OCI-LY3 (cell line): ENCODE measurements around the gene TUBB8.

Experiments
- H2AFZ ChIP-seq: fragments of 200-600, 300-600 bp; shearing (Covaris generic); 2 replicates; pipeline ENCODE4 v1.6.0; 2014; ENCODE audit warnings: antibody characterized with exemption, low read depth, low read length
- H3K27ac ChIP-seq: fragments of 200-600, 300-600 bp; sonication (generic); 2 replicates; pipeline ENCODE4 v1.5.1; 2014; ENCODE audit warnings: mild to moderate bottlenecking, low read length, moderate library complexity, mixed read lengths
- H3K27me3 ChIP-seq: fragments of 200-600, 300-600 bp; sonication (generic); 2 replicates; pipeline ENCODE4 v1.6.1; 2014; ENCODE audit warnings: low read depth, low read length, mixed read lengths
- H3K36me3 ChIP-seq: fragments of 200-600, 300-600 bp; sonication (generic); replicated peaks from 2 replicates; pipeline ENCODE3; 2014; ENCODE audit warnings: low read depth, low read length, mixed read lengths
- H3K4me1 ChIP-seq: fragments of 300-600, 200-600 bp; sonication (generic); 2 replicates; pipeline ENCODE4 v1.6.1; 2014; ENCODE audit warnings: low read length, mixed read lengths
- H3K4me2 ChIP-seq: fragments of 200-600, 300-600 bp; sonication (generic); 2 replicates; pipeline ENCODE4 v1.6.1; 2014; ENCODE audit warnings: low read length, mixed read lengths
- H3K4me3 ChIP-seq: fragments of 300-600, 200-600 bp; sonication (generic); 2 replicates; pipeline ENCODE4 v1.5.1; 2014; ENCODE audit warnings: antibody characterized with exemption, mild to moderate bottlenecking, low read length, moderate library complexity
- H3K79me2 ChIP-seq: fragments of 300-600, 200-600 bp; shearing (Covaris generic); 2 replicates; pipeline ENCODE4 v1.6.1; 2014; ENCODE audit warnings: mild to moderate bottlenecking, low read length, mixed read lengths
- H3K9ac ChIP-seq: fragments of 300-600, 200-600 bp; shearing (Covaris generic); 2 replicates; pipeline ENCODE4 v1.6.0; 2014; ENCODE audit warnings: mild to moderate bottlenecking, low read length, moderate library complexity
- H3K9me3 ChIP-seq: fragments of 200-600, 300-600 bp; shearing (Covaris generic); 2 replicates; pipeline ENCODE4 v1.6.1; 2014; ENCODE audit warnings: low read length, mixed read lengths; ENCODE audit not compliant: insufficient read depth
- H4K20me1 ChIP-seq: fragments of 200-600, 300-600 bp; sonication (generic); 2 replicates; pipeline ENCODE4 v1.6.1; 2016; ENCODE audit warnings: low read length, mixed read lengths; ENCODE audit not compliant: insufficient read depth
- CTCF ChIP-seq: fragments of 200-600, 300-600 bp; sonication (generic); IDR thresholded peaks from 2 replicates; pipeline ENCODE4 v1.5.1; 2014; ENCODE audit warnings: antibody characterized with exemption, low read length, low read depth
- EZH2phosphoT487 ChIP-seq: fragments of 200-600 bp; shearing (Covaris generic); IDR thresholded peaks from 2 replicates; pipeline ENCODE4 v1.6.1; 2018; ENCODE audit warnings: antibody characterized with exemption, mixed run types, low read depth

Gene TUBB8

GRCh38 chr10:92846-93245 is 43.8 kb upstream of the TUBB8 start:
- no peak for TF ChIP-seq CTCF
- TF ChIP-seq EZH2phosphoT487, result no peak
- Histone ChIP-seq H3K27me3 (no peaks in the 10 kb centered on the region), H3K79me2 (no peaks in the 10 kb centered on the region), H4K20me1 (no peaks in the 10 kb centered on the region), H2AFZ (no peak overlapping the region), H3K4me3 (no peak overlapping the region), H3K36me3 (no peaks in the 10 kb centered on the region), H3K9ac (no peak overlapping the region), H3K4me2 (no peak overlapping the region), H3K9me3 (no peaks in the 10 kb centered on the region; the same call in 1 of the 2 replicates), H3K27ac (no peak overlapping the region), H3K4me1 (no peaks in the 10 kb centered on the region)

GRCh38 chr10:92153-92552 is 43.1 kb upstream of the TUBB8 start:
- H3K9ac ChIP-seq, result no peak overlapping the region
- no peak overlapping the region for H2AFZ ChIP-seq
- no peaks in the 10 kb centered on the region for H4K20me1 ChIP-seq
- H3K9me3 ChIP-seq, result no peaks in the 10 kb centered on the region; the same call in 1 of the 2 replicates
- TF ChIP-seq CTCF, result no peak
- no peak for TF ChIP-seq EZH2phosphoT487
- no peaks in the 10 kb centered on the region for H3K4me1 ChIP-seq
- no peaks in the 10 kb centered on the region for H3K27me3 ChIP-seq
- H3K79me2 ChIP-seq, result no peaks in the 10 kb centered on the region
- H3K4me3 ChIP-seq, result no peak overlapping the region
- H3K27ac ChIP-seq, result no peak overlapping the region
- no peak overlapping the region for H3K4me2 ChIP-seq
- H3K36me3 ChIP-seq, result no peaks in the 10 kb centered on the region

- H3K4me3 ChIP-seq, result no peak overlapping the region
- H3K36me3 ChIP-seq, result no peaks in the 10 kb centered on the region
- H3K9ac ChIP-seq, result no peak overlapping the region
- H4K20me1 ChIP-seq, result no peaks in the 10 kb centered on the region
- no peak for TF ChIP-seq CTCF
- TF ChIP-seq EZH2phosphoT487, result no peak
- H2AFZ ChIP-seq, result no peak overlapping the region
- no peak overlapping the region for H3K27ac ChIP-seq
- no peak overlapping the region for H3K4me2 ChIP-seq
- H3K4me1 ChIP-seq, result no peaks in the 10 kb centered on the region
- H3K79me2 ChIP-seq, result no peaks in the 10 kb centered on the region
- H3K27me3 ChIP-seq, result no peaks in the 10 kb centered on the region
- no peaks in the 10 kb centered on the region; the same call in 1 of the 2 replicates for H3K9me3 ChIP-seq
Measured at GRCh38 chr10:91313-91712, 42.2 kb upstream of the TUBB8 start.

GRCh38 chr10:90161-90560 is 41.1 kb upstream of the TUBB8 start:
- Histone ChIP-seq H3K9ac (no peak overlapping the region), H3K27ac (no peak overlapping the region), H3K27me3 (no peaks in the 10 kb centered on the region), H4K20me1 (no peaks in the 10 kb centered on the region), H3K4me2 (no peak overlapping the region), H3K79me2 (no peaks in the 10 kb centered on the region), H3K4me1 (no peaks in the 10 kb centered on the region), H3K9me3 (no peaks in the 10 kb centered on the region), H3K4me3 (no peak overlapping the region), H3K36me3 (no peaks in the 10 kb centered on the region), H2AFZ (no peak overlapping the region)
- TF ChIP-seq CTCF, result no peak
- no peak for TF ChIP-seq EZH2phosphoT487
